HG02840 (cell line): Measurements from ENCODE around the gene IGFL2.
"Not testable (repeated sequence)": the region's sequence is repeated elsewhere in the genome, so short reads cannot be mapped to it uniquely, and the experiment has no call there.

Source experiments
- ATAC-seq: cut with Tn5 transposase; IDR thresholded peaks from one replicate; pipeline ENCODE4 v1.9.1; 2021; ENCODE audit warnings: mild to moderate bottlenecking, moderate library complexity, moderate number of reproducible peaks; ENCODE audit not compliant: unreplicated experiment, low FRiP score

IGFL2 gene

DNA sequence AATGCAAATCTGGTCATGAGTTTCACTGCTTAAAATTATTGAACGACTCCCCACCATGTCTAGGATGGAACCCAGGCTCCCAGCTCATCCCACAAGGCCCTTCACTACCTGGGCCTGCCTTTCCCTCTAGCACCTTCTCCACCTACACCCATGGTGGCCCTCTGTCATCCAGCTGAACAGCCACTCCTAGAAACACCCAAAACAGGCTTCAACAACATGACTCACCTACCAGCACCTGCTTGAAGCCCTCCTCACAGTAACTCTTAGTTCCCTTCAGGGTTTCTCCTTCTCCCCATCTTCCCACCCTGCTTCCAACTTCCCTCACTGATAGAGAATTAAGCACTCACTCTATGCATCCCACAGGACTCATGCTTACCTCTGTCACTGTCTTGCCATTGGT is 6.6 kb upstream of the IGFL2 start:
- no peak for ATAC-seq

GRCh38 chr19:46142294-46142693 is 5.7 kb upstream of the IGFL2 start:
- no peak for ATAC-seq

DNA sequence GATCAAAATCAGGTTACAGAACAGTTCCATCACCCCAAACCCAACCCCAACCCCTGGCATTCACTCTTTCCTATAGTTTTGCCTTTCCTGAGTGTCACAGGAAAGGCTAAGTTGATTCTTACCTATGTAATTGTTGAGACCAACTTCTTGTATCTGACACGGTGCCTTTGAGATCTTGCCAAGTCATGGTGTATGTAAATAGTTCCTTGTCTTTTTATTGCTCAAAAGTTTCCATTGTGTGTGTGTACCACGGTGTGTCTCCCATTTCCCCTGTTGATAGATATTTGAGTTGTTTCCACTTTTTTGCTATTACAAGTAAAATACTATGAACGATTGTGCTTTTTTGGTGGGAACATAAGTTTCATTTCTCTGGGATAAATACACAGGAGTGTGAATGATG is 3.3 kb upstream of the IGFL2 start:
- ATAC-seq: no peak

DNA sequence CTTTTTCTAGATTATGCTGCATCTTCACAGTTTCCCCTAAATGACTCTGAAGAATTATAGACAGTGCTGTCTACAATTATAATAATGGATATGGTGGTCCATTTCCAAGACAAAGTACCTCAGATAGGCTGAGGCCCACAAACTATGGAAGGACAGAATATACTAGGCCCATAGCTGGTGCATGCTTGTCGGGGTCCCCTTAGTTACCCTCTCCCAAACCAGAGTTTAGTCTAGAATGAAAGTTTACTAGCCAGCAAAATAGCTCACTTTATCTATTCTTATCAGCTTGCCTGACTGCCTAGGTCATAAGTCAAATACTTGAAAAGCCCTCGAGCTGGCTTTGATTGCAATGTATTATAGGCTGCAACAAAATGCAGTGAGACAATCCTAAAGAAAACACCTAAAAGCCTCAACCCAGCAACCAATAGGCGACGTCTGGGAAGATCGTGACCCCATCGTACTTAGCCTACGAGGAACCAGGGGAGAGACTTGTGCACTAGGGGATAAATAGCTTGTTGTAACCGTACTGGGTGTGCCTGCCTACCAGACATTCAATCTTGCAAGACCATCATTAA is 785 bp upstream of the IGFL2 start:
- ATAC-seq: no peak

- no peak for ATAC-seq
Measured at GRCh38 chr19:46150606-46151005, 2.6 kb downstream of the IGFL2 start.

DNA sequence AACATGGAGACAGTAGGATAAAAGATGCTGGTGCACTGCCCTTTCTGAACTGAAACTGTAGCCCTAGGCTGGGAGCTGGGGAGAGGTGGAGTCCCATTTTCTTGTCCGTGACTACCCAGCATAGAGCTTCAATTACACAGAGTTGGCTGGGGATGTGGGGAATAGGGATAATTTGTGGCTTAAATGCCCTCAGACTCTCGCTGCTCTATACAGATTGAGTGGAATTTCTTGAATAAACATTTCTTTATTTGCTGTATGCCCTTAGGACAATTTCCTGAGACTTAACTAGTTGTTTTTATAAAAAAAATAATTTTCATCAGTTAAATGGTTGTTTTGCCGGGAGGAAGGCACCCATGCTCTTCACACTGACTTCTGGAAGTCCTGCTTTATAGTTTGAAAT is 7.2 kb downstream of the IGFL2 start:
- no peak for ATAC-seq

GRCh38 chr19:46159418-46160232 is 11.6 kb downstream of the IGFL2 start:
- ATAC-seq: no peak

DNA sequence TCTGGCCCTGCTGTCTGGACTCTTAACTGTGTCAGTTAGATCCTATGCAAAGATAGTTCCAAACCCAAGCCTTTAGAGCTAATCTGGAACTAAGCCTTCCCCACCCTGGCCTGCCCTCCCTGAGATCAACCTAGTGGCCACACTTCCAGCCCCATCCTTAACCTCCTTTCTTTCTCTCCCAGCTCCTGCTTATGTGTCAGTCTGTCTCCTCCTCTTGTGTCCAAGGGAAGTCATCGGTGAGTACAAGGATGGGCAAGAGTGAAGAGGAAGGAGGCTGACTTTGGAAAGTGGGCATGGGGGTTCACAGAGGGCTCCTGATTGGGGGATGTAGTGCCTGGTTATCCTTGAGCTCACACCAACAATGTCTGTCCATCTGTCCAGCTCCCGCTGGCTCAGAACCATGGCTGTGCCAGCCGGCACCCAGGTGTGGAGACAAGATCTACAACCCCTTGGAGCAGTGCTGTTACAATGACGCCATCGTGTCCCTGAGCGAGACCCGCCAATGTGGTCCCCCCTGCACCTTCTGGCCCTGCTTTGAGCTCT is 12.3 kb downstream of the IGFL2 start:
- ATAC-seq: no peak

DNA sequence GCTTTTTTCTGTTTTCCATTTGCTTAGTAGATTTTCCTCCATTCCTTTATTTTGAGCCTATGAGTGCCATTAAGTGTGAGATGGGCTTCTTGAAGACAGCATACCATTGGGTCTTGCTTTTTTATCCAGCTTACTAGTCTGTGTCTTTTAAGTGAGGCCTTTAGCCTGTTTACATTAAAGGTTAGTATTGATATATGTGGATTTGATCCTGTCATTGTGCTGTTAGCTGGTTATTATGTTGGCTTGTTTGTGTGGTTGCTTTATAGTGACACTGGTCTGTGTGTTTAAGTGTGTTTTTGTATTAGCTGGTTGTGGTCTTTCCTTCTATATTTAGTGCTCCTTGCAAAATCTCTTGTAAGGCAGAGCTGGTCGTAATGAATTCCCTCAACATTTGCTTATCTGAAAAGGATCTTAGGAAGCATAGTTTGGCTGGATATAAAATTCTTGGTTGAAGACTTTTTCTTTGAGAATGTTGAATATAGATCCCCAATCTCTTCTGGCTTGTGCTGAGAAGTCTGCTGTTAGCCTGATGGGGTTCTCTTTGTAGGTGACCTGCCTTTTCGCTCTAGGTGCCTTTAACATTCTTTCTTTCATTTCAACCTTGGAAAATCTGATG is 13.7 kb downstream of the IGFL2 start:
- not testable (repeated sequence) for ATAC-seq

GRCh38 chr19:46162731-46163130 is 14.7 kb downstream of the IGFL2 start:
- ATAC-seq: no peak

DNA sequence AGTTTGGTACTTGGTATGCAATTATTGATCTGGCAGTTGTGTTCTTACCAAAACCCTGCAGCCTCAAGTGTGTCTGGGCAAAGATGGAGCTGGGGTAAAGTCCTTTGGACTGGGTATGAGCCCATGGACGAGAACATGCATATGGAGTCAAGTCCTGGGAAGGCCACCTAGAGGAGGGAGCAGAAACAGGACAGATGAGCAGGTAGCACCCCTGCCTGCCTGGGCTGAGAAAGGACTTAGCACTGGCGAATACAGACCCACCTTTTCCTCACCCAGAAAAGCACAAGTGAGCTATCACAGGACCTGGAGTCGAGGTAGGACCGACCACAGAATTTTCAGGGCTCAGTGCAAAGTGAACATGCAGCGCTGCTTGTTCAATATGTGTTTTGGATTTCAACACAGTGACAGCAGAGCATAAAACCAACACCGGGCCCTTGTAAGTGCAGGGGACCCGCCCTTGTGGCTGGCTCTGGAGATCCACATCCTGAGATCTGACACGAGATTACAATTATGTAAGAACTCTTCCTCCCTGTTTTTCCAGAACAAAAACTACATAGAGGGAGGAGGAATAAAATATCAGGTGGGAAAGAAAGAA is 25.9 kb downstream of the IGFL2 start:
- no peak for ATAC-seq

DNA sequence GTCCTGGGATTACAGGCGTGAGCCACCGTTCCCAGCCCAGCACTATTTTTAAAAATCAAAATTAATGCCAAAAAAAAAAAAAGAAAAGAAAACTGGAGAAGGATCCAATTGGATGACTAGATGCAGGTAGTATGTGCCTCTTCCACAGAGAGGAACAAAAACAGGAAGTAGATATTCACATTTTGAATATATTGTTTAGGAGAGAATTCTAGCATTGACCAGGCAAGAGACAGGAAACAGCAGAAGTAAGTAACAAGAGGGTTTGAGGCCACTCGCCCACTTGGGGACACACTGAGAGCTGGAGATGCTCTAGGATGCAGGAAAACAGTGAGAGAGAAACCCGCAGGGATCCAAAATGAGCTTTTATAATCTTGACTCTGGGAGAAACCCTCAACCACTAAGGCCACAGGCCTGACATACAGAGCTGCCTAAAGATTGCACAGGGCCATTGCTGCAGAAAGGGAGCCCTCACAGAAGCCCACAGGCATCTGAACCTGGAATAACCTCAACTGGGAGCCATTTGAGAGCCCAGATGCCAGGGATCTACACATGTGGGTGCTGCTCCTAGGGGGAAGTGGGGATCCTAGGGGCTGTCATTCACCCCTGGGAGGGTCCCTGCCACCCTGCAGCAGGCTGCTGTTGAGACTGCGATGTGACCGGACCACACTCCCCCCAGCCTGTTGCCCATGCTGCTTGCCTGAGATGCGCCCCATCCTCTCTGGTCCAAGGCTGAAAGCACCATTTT is 28.2 kb downstream of the IGFL2 start:
- no peak for ATAC-seq

- ATAC-seq: no peak
Measured at GRCh38 chr19:46179076-46179759, 31.2 kb downstream of the IGFL2 start.

DNA sequence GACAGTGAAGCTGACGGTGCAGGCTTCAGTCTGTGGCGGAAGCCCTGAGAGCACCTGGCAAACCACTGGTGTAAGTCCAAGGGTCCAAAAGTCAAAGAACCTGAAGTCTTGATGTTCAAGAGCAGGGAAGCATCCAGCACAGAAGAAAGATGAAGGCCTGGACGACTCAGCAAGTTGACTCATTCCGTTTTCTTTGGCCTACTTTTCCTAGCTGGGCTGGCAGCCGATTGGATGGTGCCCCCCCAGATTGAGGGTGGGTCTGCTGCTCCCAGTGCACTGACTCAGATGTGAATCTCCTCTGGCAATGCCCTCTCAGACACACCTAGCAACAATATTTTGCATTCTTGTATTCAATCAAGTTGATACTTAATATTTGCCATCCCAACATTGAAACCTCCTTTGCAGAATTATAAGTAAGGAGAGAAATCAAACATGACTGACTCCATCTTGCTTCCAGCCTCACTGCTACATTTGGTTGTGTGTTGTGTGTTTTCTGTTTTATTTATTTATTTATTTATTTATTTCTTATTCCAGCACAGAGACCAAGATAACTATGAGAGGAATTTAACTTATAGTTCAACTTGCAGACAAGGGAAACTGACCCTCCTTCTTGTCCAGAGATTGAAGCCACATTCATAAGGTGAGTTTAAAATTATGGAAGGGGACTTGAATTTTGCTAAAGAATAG is 32.8 kb downstream of the IGFL2 start:
- no peak for ATAC-seq

- no peak for ATAC-seq
Measured at GRCh38 chr19:46181388-46181779, 33.3 kb downstream of the IGFL2 start.

DNA sequence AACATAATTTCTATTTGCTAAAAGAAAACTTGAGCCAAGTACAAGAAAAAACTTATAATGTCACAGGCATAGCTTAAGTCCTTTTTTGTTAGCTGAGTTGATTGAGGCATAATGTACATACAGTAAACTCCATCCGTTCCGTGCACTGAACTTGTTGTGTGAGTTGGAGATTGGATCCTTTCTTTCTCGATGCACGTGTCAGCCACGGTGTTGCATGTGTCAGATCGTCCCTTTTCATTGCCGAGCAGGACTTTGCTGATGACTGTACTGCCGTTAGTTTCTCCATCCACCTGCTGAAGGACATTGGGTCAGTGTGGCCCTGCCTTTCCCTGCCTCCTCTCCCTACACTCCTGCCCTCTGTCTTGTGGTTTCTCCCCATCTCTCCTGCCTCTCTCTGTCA is 34.4 kb downstream of the IGFL2 start:
- no peak for ATAC-seq

- ATAC-seq: not testable (repeated sequence)
Measured at GRCh38 chr19:46184775-46185710, 37.0 kb downstream of the IGFL2 start.

GRCh38 chr19:46186101-46186716 is 38.2 kb downstream of the IGFL2 start:
- no peak for ATAC-seq
